Measurements from ENCODE around the gene MCRIP1.

The MCRIP1 gene

DNA sequence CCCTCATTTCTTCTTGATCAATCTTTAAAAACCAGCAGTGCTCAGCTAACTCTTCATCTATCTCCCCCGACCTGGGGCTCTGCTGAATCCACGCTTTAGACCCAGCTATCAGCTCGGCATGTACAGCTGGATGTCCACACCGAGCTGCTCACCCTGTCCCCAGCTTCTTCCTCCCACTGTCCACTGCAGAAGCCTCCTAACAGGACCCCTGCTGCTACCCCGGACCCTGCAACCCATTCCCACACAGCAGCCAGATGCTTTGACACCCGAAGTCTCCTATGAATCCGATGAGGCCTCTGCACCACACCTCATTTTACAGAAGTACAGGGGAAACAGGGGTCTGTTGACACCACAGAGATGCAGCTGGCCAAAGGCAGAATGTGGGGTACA, 15.3 kb downstream of the MCRIP1 start:
- DNase-seq = no peak

DNA sequence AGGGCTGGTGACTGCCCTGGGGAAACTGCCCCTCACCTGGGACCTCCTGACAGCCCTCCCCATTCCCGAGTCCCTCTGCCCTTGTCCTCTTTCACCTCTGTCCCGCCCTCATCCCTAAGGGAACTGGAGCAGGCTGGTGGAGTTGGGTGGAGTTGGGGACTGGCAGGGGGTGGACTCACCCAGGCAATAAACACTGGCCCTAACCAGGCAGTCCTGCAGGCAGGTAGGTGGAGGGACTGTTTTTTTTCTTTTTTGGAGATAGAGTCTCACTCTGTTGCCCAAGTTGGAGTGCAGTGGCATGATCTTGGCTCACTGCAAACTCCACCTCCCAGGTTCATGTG, 17.5 kb downstream of the MCRIP1 start:
- no peak for DNase-seq

DNA sequence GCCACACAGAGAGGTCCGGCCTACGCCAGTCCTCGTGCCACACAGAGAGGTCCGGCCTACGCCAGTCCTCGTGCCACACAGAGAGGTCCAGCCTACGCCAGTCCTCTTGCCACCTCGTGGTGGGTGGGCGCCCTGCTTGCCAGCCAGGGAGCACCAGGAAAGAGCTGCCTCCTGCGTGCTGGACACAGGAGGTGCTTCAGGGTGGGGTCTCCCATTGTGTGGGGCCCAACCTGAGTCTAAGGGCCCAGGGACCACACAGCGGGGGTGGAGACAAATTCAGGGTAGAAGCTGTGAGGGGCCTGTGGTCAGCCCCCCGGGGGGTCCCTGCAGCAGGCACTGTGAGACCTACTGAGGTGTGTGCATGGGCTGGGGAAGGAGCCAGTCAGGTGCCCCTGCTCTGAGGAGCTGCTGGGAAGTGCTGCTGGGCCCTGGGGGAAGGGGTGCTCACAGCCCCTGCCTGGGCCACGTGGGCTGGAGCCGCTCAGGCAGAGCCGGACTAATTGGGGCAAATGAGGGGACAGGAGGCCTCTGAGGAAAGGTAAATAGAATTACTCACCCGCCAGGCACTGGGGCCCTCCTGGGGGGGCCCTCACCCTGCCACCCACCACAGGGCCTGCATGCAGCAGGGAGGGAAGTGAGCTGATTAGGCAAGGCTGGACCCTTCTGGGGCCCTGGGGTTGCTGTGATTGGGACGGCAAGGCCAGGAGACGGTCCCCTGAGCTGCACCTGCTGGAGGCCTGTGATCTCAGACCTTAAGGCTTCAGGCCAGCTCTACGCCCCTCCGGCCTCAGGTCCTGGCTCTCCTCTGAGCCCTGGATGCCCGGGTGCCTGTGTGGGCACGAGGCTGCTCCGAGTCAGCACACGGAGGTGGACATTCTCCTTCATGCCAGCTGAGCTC, 18.1 kb downstream of the MCRIP1 start:
- DNase-seq = no peak

DNA sequence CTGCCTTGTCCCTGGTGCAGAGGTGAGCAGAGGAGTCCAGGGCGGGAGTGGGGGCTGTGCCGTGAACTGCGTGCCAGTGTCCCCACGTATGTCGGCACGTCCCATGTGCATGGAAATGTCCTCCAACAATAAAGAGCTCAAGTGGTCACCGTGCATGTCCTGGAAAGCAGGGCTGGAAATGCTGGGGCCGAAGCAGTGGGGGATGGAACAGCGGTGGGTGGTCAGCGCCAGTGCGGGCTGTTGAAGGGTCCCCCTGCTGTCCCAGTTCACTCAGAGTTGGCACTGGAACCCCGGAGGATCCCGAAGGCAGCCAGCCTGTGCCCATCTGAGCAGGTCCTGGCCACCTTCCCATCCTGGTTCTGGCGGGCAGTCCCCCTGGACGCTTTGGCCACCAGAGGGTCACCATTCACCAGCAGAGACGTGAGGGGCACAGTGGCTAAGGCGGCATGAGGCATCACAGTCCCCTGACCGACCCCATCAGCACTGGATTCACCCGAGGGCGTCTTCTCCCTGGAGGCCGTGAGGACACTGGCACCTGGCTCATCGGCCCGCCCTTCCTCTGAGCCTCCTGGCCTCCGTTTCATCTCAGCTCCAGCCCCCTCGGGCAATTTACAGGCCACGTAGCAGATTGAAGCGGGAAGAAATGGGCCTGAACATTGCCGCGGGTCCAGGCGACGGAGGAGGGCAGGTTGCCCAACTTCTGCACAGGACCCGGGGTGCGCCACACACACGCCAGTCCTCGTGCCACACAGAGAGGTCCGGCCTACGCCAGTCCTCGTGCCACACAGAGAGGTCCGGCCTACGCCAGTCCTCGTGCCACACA, 19.0 kb downstream of the MCRIP1 start:
- DNase-seq = no peak

DNA sequence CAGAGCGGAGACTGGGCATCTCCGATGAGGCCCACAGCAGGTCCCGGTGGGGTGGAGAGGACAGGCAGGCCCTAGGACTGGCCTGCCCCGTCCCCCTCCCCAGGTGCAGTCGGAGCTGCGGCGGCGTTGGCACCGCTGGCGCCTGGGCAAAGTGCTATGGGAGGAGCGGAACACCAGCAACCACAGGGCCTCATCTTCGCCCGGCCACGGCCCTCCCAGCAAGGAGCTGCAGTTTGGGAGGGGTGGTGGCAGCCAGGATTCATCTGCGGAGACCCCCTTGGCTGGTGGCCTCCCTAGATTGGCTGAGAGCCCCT, 19.8 kb downstream of the MCRIP1 start:
- DNase-seq = no peak

DNA sequence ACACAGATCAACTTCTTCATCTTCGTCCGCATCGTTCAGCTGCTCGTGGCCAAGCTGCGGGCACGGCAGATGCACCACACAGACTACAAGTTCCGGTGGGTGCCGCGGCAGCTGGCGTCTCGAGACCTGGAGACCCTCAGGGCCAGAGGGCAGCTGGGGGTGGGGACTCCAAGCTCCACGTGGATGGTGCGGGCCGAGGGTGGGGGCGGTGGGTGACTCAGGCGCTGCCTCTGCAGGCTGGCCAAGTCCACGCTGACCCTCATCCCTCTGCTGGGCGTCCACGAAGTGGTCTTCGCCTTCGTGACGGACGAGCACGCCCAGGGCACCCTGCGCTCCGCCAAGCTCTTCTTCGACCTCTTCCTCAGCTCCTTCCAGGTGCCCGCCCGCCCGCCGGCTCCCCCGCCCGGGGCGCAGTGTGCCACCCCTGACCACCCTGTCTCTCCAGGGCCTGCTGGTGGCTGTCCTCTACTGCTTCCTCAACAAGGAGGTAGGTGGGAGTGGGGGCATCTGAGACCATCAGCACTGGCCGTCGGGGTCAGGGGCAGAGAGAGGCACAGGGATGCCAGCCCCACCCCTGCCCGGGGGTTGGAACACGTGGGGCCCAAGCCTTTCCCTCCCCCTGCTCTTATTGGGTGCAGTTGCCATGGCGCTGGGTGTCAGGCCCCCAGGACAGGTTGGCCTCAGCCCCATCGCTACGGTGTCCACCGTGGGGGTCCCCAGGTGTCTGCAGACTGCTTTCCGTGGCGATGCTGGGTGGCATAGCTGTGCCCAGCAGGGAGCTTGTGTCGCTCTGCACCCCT, 20.3 kb downstream of the MCRIP1 start:
- DNase-seq = no peak

DNA sequence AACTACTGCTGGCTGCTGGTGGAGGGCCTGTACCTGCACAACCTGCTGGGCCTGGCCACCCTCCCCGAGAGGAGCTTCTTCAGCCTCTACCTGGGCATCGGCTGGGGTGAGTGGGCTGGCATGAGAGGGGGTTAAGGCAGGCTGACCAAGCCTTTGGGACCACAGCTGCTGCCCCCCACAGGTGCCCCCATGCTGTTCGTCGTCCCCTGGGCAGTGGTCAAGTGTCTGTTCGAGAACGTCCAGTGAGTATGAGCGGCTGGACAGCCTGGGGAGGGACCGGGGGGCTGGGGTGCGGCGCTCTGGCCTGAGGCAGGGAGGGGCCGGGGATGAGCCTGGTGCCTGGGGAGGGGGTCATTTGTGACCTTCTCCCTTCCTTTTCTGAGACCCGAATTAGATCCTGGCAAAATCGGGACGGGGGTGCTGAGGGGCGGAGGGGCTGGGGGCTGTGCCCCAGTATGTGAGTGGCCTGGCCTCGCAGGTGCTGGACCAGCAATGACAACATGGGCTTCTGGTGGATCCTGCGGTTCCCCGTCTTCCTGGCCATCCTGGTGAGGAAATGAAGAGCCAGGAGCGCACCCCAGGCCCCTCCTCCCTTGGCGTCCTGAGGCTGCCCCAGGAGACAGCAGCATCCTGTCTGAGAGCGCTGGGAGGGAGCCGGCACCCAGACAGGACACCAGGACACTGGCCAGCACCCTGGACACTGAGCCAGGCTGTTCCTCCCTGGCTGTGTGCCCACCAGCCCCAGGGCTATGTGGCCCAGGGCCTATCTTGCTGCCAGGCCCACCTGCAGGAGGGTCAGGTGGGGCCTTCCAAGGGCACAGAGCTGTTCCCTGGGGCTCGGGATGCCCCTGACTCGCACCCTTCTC, 21.2 kb downstream of the MCRIP1 start:
- DNase-seq = no peak

DNA sequence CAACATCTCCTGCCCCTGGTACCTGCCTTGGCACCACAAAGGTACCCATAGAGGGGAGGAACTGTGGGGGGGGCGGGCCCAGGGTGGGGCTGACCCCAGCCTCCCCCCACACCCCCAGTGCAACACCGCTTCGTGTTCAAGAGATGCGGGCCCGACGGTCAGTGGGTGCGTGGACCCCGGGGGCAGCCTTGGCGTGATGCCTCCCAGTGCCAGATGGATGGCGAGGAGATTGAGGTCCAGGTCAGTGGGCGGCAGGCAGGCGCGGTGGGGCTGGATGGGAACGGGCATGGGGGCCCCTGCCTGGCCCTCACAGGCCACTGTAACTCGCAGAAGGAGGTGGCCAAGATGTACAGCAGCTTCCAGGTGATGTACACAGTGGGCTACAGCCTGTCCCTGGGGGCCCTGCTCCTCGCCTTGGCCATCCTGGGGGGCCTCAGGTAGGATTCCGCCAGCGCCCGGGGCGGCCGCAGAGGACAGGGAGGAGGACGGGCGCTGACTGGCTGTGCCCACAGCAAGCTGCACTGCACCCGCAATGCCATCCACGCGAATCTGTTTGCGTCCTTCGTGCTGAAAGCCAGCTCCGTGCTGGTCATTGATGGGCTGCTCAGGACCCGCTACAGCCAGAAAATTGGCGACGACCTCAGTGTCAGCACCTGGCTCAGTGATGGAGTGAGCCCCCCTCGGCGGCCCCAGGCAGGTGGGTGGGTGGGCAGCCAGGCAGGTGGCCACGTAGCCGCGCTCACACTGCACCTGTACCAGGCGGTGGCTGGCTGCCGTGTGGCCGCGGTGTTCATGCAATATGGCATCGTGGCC, 22.0 kb downstream of the MCRIP1 start:
- DNase-seq = no peak

DNA sequence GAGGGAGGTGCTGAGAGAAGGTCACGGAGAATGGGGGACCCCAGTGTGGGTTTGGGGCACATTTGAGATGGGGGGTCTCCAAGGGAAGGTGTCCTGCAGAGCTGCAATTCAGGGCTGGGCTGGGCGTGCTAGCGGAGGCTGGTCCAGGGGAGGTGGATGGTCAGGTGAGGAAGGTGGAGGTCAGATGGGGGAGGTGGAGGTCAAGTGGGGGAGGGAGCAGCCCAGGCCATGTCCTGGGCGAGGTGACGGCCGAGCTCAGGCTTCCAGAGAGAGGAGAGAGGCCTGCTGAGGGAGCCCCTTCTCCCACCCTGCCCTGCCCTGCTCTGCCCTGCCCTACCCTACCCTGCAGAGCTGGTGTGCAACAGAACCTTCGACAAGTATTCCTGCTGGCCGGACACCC, 22.6 kb downstream of the MCRIP1 start:
- DNase-seq = no peak

DNA sequence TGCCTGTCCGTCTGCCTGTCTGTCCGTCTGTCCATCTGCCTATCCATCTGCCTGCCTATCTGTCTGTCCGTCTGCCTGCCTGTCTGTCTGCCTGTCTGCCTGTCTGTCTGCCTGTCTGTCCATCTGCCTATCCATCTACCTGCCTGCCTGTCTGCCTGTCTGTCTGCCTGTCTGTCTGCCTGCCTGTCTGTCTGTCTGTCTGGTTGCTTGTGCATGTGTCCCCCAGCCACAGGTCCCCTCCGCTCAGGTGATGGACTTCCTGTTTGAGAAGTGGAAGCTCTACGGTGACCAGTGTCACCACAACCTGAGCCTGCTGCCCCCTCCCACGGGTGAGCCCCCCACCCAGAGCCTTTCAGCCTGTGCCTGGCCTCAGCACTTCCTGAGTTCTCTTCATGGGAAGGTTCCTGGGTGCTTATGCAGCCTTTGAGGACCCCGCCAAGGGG, 23.5 kb downstream of the MCRIP1 start:
- DNase-seq = no peak

DNA sequence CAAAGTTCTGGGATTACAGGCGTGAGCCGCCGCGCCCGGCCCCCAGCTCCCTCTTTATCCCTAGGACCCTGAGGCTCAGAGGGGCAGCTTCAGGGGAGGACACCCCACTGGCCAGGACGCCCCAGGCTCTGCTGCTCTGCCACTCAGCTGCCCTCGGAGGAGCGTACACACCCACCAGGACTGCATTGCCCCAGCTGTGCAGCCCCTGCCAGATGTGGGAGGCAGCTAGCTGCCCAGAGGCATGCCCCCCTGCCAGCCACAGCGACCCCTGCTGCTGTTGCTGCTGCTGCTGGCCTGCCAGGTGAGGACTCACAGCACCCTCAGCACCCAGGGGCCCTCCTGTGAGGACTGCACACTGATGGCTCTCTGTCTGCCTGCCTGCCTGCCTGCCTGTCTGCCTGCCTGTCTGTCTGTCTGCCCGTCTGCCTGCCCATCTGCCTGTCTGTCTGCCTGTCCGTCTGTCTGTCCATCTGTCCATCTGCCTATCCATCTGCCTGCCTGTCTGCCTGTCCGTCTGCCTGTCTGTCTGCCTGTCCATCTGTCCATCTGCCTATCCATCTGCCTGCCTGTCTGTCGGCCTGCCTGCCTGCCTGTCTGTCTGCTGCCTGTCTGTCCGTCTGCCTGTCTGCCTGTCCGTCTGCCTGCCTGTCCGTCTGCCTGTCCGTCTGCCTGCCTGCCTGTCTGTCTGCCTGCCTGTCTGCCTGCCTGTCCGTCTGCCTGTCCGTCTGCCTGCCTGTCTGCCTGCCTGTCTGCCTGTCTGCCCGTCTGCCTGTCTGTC, 24.1 kb downstream of the MCRIP1 start:
- peak; percentile 4 for DNase-seq

DNA sequence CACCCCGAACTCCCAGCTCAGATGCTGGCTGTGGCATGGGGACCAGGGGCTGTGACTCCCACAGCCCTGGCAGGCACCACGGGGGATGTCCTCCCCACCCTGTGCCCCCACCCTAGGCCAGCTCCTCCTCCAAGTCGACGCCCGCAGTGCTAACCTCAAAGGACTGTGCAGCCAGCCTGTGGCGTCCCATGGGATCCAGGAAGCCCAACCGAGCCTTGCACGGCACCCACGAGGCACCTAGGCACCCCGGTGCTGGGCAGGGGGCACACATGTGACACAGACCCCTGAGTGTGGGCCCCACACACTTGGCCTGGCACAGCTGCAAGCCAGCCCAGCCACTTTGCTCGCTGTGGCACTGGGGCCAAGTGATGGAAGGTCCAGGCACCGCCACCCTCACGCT, 25.3 kb downstream of the MCRIP1 start:
- no peak for DNase-seq

DNA sequence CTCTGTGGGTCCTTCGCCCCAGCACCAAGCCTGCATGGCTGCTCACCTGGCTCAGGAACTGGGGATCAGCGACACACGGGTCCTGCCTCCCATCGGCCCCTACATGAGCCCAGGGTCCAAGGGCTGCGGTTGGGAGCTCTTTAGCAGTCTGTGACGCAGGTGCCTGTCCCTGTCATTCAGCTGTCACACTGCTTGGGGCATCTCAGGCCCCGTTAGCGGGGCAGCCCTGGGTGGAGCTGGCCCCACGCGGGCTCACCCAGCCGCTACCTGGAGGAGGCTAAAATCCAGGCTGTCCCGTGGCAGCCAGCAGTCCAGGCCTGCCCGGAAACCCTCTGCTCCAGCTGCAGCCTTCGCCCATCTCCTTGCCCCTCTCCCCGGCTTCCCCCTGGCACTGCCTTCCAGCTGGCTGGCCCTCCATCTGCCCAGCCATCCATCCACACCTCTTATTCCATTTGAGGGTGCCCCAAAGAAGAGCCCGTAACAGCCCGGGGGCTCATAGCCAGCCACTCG, 25.8 kb downstream of the MCRIP1 start:
- DNase-seq = no peak

DNA sequence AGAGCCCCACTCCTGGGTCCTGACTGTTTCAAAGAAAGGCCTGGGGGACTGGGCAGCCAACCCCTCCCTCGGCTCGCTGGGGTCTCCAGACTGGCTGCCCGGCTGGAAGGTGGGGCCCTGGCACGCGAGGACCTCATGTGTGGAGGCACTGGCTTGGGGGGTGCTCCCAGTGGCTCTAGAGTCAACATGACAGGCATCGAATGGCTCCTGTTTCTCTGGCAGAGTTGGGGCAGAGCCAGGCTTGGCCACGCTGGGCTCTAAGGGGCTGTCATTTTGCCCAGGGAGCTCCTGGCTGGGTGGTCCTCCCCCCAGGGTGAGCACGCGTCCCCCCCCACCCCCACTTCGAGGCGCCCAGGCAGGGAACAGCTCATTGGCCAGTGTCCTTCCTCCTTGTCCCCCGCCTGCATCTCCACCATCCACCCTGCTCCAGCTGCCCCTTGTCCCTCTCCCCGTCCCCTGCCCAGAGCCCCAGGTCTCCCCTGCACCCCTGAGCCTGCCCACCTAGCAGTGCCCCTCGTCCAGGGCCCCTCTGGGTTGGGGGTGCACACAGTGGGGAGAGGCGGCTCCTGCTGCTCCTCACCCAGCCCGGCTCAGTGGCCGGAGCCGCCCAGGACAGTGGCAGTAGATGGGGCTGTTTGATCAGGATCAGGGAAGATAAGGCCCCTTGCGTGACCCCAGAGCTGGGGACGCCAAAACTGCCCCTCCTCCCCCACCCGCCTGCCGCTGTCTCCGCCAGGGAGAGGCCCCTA, 26.5 kb downstream of the MCRIP1 start:
- no peak for DNase-seq

DNA sequence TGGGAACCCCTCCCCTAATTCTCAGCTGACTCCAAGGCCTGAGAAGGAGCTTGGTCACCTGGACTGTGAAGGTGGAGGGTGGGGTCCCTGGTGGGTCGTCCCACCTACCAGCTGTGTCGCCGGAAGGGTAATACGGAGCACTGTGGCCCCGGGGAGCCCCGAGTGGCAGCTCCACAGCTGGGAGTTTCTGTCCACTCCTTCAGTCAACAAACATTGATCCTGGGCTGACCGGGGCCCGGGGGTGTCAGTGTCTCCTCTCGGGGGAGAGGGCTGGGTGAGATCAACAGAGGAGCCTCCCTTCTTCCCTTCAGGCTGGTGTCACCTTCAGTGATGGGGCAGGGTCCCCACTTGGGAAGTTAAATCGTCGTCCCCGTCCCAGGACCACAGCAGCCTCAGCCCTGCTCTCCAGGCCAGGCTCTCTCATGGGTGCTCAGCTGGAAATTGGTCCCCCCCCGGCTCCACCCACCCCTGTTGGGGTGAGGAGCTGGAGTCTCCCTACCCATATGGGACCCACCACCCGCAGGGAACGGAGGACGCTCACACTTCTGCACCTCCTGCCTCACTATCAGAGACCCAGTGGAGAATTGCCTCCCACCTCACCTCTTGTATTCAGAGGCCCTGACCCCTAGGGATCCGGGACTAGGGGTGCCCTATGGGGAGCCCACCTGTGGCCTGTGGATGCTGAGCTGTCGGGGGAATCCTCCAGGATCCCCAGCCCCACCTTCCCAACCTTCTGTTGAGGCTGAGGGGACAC, 27.2 kb downstream of the MCRIP1 start:
- DNase-seq = no peak

DNA sequence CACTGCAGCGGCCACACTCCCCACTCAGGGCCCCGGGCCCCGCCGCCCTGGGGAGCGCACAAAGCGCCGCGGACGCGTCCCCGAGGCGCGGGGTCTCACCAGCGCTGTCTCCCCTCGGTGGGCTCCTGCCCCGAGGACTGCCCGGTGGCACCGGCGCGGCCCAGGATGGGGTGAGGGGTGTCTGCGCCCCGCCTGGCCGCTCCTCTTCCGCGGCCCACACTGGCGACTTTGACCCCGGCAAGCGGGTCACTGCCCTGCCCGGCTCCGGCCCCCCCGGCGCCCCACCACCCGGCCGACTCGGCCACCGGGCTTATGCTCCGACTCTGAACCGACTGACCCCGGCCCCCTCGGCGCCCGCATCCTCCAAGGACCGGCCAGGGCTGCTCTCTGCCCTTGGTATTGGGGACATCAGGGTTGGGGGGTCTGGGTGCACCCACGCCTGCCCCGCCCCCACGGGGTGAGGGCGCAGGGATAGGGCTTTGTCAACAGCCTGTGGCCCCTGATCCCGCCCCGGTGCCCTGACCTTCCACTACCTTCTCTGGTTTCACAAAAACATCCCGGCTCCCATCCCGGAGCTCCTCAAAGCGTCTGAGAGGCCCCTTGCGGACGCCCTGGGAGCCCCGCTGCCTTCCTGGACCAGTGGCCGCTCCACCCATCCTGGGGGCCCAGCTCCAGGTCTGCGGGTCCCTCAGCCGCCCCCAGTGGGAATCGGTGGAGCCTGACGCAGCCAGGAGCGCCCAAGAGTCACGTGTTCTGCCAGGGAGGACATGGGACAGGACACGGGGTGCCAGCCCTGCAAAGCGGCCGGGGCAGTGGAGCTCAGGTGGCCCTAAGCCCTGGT, 28.3 kb downstream of the MCRIP1 start:
- no peak for DNase-seq

DNA sequence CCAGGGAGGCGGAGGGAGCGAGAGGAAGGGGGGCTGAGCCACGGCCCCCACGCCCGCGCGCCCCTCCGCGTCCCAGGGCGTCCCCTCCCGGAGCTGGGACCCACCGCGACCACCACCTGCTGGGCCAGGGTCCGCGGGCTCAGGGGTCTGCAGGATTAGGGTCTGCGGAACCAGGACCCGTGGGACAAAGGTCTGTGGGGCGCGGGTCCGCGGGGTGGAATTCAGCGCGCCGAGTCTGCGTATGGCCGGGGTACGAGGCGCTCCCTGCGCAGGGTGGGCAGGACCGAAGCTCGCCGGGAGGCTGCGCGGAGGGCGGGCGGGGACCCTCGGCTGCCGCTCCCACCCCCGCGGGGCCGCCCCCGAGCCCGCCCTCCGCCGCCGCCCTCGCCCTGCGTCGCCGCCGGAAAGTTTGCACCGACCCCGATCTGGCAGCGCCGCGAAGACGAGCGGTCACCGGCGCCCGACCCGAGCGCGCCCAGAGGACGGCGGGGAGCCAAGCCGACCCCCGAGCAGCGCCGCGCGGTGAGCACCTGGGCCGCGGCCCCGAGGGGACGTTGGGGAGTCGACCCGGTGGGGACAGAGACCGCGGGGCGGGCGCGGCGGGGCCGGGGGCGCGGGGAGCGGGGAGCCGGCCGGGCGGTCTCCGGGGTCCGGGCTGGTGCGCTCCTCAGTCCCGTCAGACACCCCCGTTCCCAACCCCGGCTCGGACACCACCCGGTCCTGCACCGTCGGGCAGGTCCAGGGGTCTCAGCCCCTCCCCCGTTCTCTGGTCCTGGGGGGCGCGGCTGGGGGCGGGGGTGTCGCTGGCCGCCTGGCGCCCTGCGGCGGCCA, 29.1 kb downstream of the MCRIP1 start, which contains the start of gene GCGR:
TSS of gene GCGR (plus strand) at position 423 of the 831 bp plus-strand sequence. CDS start 4,869 bp downstream, outside the sequence.
- DNase-seq = no peak
